Activated naive CD8-positive, alpha-beta T cell treated with anti-CD3 and anti-CD28 coated beads, Interleukin-2, amount 10 ng/mL, durations not matched to agents 7 days and 5 days (primary cell): ENCODE measurements around the gene STRA6. TPM values are rescaled to one million over a fixed set of nuclear protein-coding genes. Genes with fewer than 3 reads are reported as not detected.

ENCODE experiments used
- ATAC-seq: fragments of 150-1000 bp; cut with Tn5 transposase; one replicate; pipeline ENCODE4 v1.10.0; 2021; ENCODE audit warnings: low read depth, moderate library complexity
- POLR2A ChIA-PET: fragments of 350-600 bp; sonication (Branson Sonifier 250); formaldehyde crosslinking; loops from one replicate; lab custom pipeline; 2021; ENCODE audit warnings: antibody characterized with exemption; lab: Charles Lee
- DNase-seq: peaks from one replicate; pipeline ENCODE4 v3.0.0; 2021
- H3K27ac Mint-ChIP-seq: one replicate; pipeline ENCODE4 v1.8.0; 2022; ENCODE audit warnings: mild to moderate bottlenecking, mixed read lengths
- H3K27me3 Mint-ChIP-seq: one replicate; pipeline ENCODE4 v1.8.0; 2022; ENCODE audit warnings: mild to moderate bottlenecking, moderate library complexity, mixed read lengths
- H3K36me3 Mint-ChIP-seq: one replicate; pipeline ENCODE4 v1.8.0; 2021; ENCODE audit warnings: mild to moderate bottlenecking, mixed read lengths
- H3K4me1 Mint-ChIP-seq: one replicate; pipeline ENCODE4 v1.8.0; 2021; ENCODE audit warnings: mixed read lengths
- H3K4me3 Mint-ChIP-seq: one replicate; pipeline ENCODE4 v1.8.0; 2022; ENCODE audit warnings: mild to moderate bottlenecking, moderate library complexity, mixed read lengths
- H3K9me3 Mint-ChIP-seq: one replicate; pipeline ENCODE4 v1.8.0; 2021; ENCODE audit warnings: mixed read lengths
- total RNA-seq, 2 experiments: library from RNA; stranded (reverse); gene quantifications; one replicate each; pipeline ENCODE4 v1.2.3, GENCODE V29; 2021

The STRA6 gene
- total RNA-seq, 2 experiments from 2014 or later: not detected

- Mint-ChIP-seq H3K9me3 (no peaks in the 10 kb centered on the region), H3K4me3 (no peak overlapping the region), H3K4me1 (peaks cover 1% of the 10 kb centered on the region), H3K27me3 (peaks cover 28% of the 10 kb centered on the region), H3K27ac (no peak overlapping the region), H3K36me3 (no peaks in the 10 kb centered on the region)
- ATAC-seq: no peak
- POLR2A ChIA-PET: no interaction called here
- DNase-seq: no peak
These were observed 18.1 kb upstream of the STRA6 start for GRCh38 chr15:74220475-74221248.

GRCh38 chr15:74217907-74218885 is 15.6 kb upstream of the STRA6 start:
- H3K27me3 Mint-ChIP-seq: peaks cover 25% of the 10 kb centered on the region
- H3K27ac Mint-ChIP-seq: no peak overlapping the region

GRCh38 chr15:74216949-74217348 is 14.4 kb upstream of the STRA6 start:
- Mint-ChIP-seq H3K27ac (no peak overlapping the region), H3K4me3 (no peak overlapping the region), H3K4me1 (no peaks in the 10 kb centered on the region), H3K9me3 (no peaks in the 10 kb centered on the region), H3K27me3 (peaks cover 15% of the 10 kb centered on the region), H3K36me3 (no peaks in the 10 kb centered on the region)
- no peak for DNase-seq
- POLR2A ChIA-PET: no interaction called here
- ATAC-seq: no peak

More at GRCh38 chr15:74217907-74218885, 15.6 kb upstream of the STRA6 start:
- Mint-ChIP-seq H3K36me3 (no peaks in the 10 kb centered on the region), H3K4me1 (no peaks in the 10 kb centered on the region), H3K9me3 (no peaks in the 10 kb centered on the region), H3K4me3 (no peak overlapping the region)
- ATAC-seq (no peak), DNase-seq (no peak)
- POLR2A ChIA-PET: no interaction called here

- POLR2A ChIA-PET: no interaction called here
- no peaks in the 10 kb centered on the region for H3K36me3 Mint-ChIP-seq
- peaks cover 8% of the 10 kb centered on the region for H3K27me3 Mint-ChIP-seq
- H3K4me1 Mint-ChIP-seq: no peaks in the 10 kb centered on the region
- no peaks in the 10 kb centered on the region for H3K9me3 Mint-ChIP-seq
- DNase-seq: no peak
- no peak for ATAC-seq
- H3K27ac Mint-ChIP-seq: no peak overlapping the region
- no peak overlapping the region for H3K4me3 Mint-ChIP-seq
These were observed 13.4 kb upstream of the STRA6 start for GRCh38 chr15:74215958-74216357.

- Mint-ChIP-seq H3K36me3 (no peaks in the 10 kb centered on the region), H3K4me3 (no peak overlapping the region), H3K9me3 (no peaks in the 10 kb centered on the region), H3K4me1 (no peaks in the 10 kb centered on the region), H3K27ac (no peak overlapping the region), H3K27me3 (peaks cover 7% of the 10 kb centered on the region)
- POLR2A ChIA-PET: no interaction called here
- ATAC-seq: no peak
- DNase-seq: no peak
These were observed 11.9 kb upstream of the STRA6 start for GRCh38 chr15:74214324-74215021.

GRCh38 chr15:74213858-74214284 is 11.3 kb upstream of the STRA6 start:
- POLR2A ChIA-PET: no interaction called here
- ATAC-seq (no peak), DNase-seq (no peak)
- Mint-ChIP-seq H3K27me3 (peaks cover 7% of the 10 kb centered on the region), H3K27ac (no peak overlapping the region), H3K4me3 (no peak overlapping the region), H3K9me3 (no peaks in the 10 kb centered on the region), H3K4me1 (no peaks in the 10 kb centered on the region), H3K36me3 (no peaks in the 10 kb centered on the region)

- DNase-seq: no peak
- POLR2A ChIA-PET: no interaction called here
- Mint-ChIP-seq H3K27ac (no peak overlapping the region), H3K9me3 (no peaks in the 10 kb centered on the region), H3K36me3 (no peaks in the 10 kb centered on the region), H3K27me3 (peaks cover 9% of the 10 kb centered on the region), H3K4me1 (no peaks in the 10 kb centered on the region), H3K4me3 (no peak overlapping the region)
- ATAC-seq: no peak
These were observed 9.9 kb upstream of the STRA6 start for GRCh38 chr15:74212494-74212893.

- H3K4me3 Mint-ChIP-seq: no peak overlapping the region
- H3K4me1 Mint-ChIP-seq: no peaks in the 10 kb centered on the region
- no peak overlapping the region for H3K27ac Mint-ChIP-seq
- no peaks in the 10 kb centered on the region for H3K9me3 Mint-ChIP-seq
- H3K36me3 Mint-ChIP-seq: no peaks in the 10 kb centered on the region
- ATAC-seq (no peak), DNase-seq (no peak)
- peaks cover 11% of the 10 kb centered on the region for H3K27me3 Mint-ChIP-seq
- POLR2A ChIA-PET: no interaction called here
These were observed 9.1 kb upstream of the STRA6 start for GRCh38 chr15:74211656-74212055.

GRCh38 chr15:74210729-74211128 is 8.1 kb upstream of the STRA6 start:
- Mint-ChIP-seq H3K9me3 (no peaks in the 10 kb centered on the region), H3K4me1 (no peaks in the 10 kb centered on the region), H3K4me3 (no peak overlapping the region), H3K36me3 (no peaks in the 10 kb centered on the region), H3K27ac (no peak overlapping the region), H3K27me3 (peaks cover 11% of the 10 kb centered on the region)
- POLR2A ChIA-PET: no interaction called here
- DNase-seq (no peak), ATAC-seq (no peak)

GRCh38 chr15:74209997-74210671 is 7.5 kb upstream of the STRA6 start:
- POLR2A ChIA-PET: no interaction called here
- no peaks in the 10 kb centered on the region for H3K36me3 Mint-ChIP-seq

GRCh38 chr15:74209560-74209958 is 7.0 kb upstream of the STRA6 start:
- Mint-ChIP-seq H3K36me3 (no peaks in the 10 kb centered on the region), H3K4me3 (no peak overlapping the region), H3K27ac (no peak overlapping the region), H3K4me1 (peaks cover 8% of the 10 kb centered on the region), H3K9me3 (no peaks in the 10 kb centered on the region), H3K27me3 (peaks cover 3% of the 10 kb centered on the region)
- ATAC-seq (no peak), DNase-seq (no peak)
- POLR2A ChIA-PET: no interaction called here

More at GRCh38 chr15:74209997-74210671, 7.5 kb upstream of the STRA6 start:
- Mint-ChIP-seq H3K9me3 (no peaks in the 10 kb centered on the region), H3K4me1 (peaks cover 3% of the 10 kb centered on the region), H3K27ac (no peak overlapping the region), H3K4me3 (no peak overlapping the region), H3K27me3 (peaks cover 6% of the 10 kb centered on the region)
- ATAC-seq: no peak
- no peak for DNase-seq

GRCh38 chr15:74208901-74209559 is 6.4 kb upstream of the STRA6 start:
- Mint-ChIP-seq H3K27me3 (peaks cover 3% of the 10 kb centered on the region), H3K4me1 (peaks cover 9% of the 10 kb centered on the region), H3K27ac (no peak overlapping the region), H3K9me3 (no peaks in the 10 kb centered on the region), H3K36me3 (no peaks in the 10 kb centered on the region), H3K4me3 (no peak overlapping the region)
- POLR2A ChIA-PET: no interaction called here
- ATAC-seq: no peak
- DNase-seq: no peak
